GM13977 (cell line): Measurements from ENCODE around the gene ACAP3.

Experiments
- DNase-seq: peaks from one replicate; pipeline ENCODE4 v3.0.0; 2012; ENCODE audit warnings: low spot score
- CTCF ChIP-seq: IDR thresholded peaks from 2 replicates; pipeline ENCODE4 v1.5.1; 2012; ENCODE audit warnings: mild to moderate bottlenecking, control low read depth; ENCODE audit not compliant: insufficient read depth; ENCODE audit errors: extremely low read depth, missing control alignments
- in situ Hi-C: fragments of 300-500 bp; cut with MboI; formaldehyde crosslinking; loops from one replicate; pipeline ENCODE4 v1.12.0; 2022; ENCODE audit warnings: low sequenced_read_pairs, low pct_unique_long_range_greater_than_20kb, mixed read lengths, inconsistent platforms; ENCODE audit not compliant: unreplicated experiment

ACAP3 gene

DNA sequence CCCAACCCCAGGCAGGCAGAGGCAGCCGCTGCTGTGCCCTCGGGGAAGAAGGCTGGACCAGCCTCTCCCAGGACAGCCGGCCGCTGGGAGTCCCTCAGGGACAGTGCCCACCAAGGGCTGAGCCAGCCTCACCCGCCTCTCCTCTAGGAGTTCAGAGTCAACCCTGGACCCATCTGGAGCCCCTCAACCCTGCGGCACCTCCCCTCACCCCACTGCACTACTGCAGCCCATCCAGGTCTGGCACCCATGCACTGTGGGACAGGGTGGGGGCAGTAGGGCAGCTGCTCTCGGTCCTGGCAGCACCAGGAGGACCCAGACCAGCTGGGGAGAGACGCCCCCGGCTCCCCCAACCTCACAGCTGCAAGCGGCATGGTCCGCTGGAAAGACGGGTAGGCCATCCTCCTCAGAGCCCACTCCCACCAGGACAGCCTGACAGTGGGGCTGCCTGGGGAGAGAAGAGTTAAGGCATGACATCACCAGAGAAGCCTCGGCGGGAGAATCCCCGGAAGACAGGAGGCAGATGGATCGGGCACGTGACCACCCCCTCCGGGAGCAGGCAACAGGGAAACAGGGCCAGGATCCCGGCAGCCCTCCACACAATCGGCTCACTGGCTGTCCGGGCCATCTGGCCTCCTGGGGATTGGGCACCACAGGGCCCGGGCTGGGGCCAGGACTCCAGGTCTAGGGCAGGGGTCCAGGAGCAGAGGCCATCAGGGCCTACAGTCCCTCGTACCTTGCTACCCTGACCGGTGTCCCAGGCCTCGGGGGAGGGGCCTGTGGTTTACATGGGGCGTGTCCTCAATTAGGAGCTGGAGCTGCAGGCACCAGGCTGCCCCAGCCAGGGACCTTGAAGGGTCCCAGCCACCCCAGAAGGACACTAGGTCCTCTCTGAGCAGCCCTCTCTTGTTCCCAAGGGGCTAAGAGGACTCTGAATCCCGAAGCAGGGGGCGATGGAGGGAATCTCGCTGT lies 3.1 kb downstream of the ACAP3 start:
- in situ Hi-C loops, result no loop called here
- no peak for TF ChIP-seq CTCF
- DNase-seq, result no peak

- in situ Hi-C loops, result no loop called here
- DNase-seq, result no peak
- no peak for TF ChIP-seq CTCF
Measured at GRCh38 chr1:1303736-1304135, 4.0 kb downstream of the ACAP3 start.

GRCh38 chr1:1302951-1303509 lies 4.7 kb downstream of the ACAP3 start:
- no peak for DNase-seq
- no peak for TF ChIP-seq CTCF
- in situ Hi-C loops, result no loop called here

GRCh38 chr1:1302006-1302430 lies 5.7 kb downstream of the ACAP3 start:
- peak; percentile 57 for TF ChIP-seq CTCF
- DNase-seq, result no peak
- in situ Hi-C loops, result no loop called here

DNA sequence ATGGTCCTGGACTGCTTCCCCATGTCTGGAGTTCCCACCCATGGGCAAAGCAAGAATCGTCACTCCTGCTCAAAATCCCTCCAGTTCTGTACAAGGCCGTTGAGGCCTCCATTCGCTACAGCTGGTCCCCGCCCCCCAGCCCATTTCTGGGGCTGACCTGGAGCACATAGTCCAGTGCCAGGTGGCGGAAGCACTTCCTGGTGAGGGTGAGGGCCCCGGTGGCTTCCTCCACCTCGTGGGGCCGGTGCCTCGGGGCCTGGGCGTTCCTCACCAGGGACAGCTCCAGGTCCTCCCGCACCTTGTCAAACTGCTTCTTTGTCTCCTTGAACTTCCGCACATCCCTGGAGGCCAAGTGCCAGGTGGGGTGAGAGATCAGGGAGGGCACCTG lies 7.4 kb downstream of the ACAP3 start:
- TF ChIP-seq CTCF, result no peak
- no peak for DNase-seq
- in situ Hi-C loops, result no loop called here

DNA sequence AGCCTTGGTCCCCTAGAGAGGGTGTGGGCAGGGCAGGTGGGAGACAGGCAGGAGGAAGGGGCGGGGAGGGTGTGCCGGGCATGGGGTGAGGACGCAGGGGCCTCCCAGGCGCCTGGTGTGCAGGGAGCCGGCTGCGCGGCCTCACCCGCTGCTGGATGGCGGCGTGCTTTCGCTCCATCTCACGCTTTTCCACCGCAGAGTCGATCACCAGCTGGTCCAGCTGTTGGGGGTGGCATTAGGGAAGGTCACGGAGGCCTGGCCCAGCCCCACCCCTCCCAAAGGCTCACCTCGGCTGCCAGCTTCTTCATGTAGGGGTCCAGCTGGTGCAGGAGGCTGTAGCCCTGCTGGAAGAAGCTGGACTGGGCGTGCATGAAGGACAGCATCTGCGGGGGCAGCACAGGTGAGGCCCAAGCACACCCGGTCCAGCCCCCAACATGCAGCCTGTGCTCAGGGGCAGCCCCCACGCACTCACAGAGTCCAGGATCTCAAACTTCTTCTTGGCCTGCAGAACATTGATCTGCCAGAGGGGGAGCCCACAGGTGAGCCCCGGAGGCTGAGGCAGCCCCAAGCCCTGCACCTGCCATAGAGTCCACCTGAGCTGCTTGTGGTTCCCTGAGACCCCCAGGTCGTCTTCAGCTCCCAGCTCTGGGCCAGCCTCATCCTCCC lies 7.9 kb downstream of the ACAP3 start:
- in situ Hi-C loops, result no loop called here
- DNase-seq, result peak; percentile 71
- peak; percentile 60 for TF ChIP-seq CTCF
